ENCODE measurements around the gene ATAD3B. TPM values are rescaled to one million over a fixed set of nuclear protein-coding genes. Genes with fewer than 3 reads are reported as not detected.

Gene ATAD3B
- total and polyA plus RNA-seq, 2 of the 13 experiments (the other 11 are each of a cell fraction or from before 2014, with no cell fraction given), result 9.6 to 31.1 TPM

GRCh38 chr1:1471389-1472052 is at the start of gene ATAD3B (continued):
- no peak for TF ChIP-seq ZNF512 (CRISPR knock-in tag; IDR thresholded peaks at IDR 0.05)
- TF ChIP-seq ZBTB3 (CRISPR knock-in tag; IDR thresholded peaks at IDR 0.05; ENCODE audit: borderline replicate concordance, low read depth), result no peak
- TF ChIP-seq ZNF724P (CRISPR knock-in tag; IDR thresholded peaks at IDR 0.05; ENCODE audit: borderline replicate concordance), result no peak
- TF ChIP-seq ZIK1 (CRISPR knock-in tag; IDR thresholded peaks at IDR 0.05; ENCODE audit: borderline replicate concordance, low read depth), result 0 out of 2 replicates have a peak, but pooled peaks have one; percentile 61
- TF ChIP-seq FOSL2 (CRISPR knock-in tag; IDR thresholded peaks at IDR 0.05), result peak; percentile 66; the same call in 1 of the 2 replicates
- TF ChIP-seq MAF1 (CRISPR knock-in tag; IDR thresholded peaks at IDR 0.05; ENCODE audit: borderline replicate concordance), result no peak; the same call in 1 of the 2 replicates
- no peak for TF ChIP-seq ZFP41 (CRISPR knock-in tag; IDR thresholded peaks at IDR 0.05; ENCODE audit: borderline replicate concordance)
- TF ChIP-seq ZNF598 (CRISPR knock-in tag; IDR thresholded peaks at IDR 0.05; ENCODE audit: borderline replicate concordance), result no peak
- TF ChIP-seq, protein P1, sequence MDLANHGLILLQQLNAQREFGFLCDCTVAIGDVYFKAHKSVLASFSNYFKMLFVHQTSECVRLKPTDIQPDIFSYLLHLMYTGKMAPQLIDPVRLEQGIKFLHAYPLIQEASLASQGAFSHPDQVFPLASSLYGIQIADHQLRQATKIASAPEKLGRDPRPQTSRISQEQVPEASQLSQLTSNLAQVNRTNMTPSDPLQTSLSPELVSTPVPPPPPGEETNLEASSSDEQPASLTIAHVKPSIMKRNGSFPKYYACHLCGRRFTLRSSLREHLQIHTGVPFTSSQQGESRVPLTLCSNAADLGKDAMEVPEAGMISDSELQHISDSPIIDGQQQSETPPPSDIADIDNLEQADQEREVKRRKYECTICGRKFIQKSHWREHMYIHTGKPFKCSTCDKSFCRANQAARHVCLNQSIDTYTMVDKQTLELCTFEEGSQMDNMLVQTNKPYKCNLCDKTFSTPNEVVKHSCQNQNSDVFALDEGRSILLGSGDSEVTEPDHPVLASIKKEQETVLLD (CRISPR knock-in tag; IDR thresholded peaks at IDR 0.05; ENCODE audit: low read depth), result peak; percentile 100
